Endothelial cell of umbilical vein (primary cell): ENCODE results near the gene TRERF1. TPM values are rescaled to one million over a fixed set of nuclear protein-coding genes. Genes with fewer than 3 reads are reported as not detected.

ENCODE experiments used
- BruUV-seq: library from RNA; stranded (reverse); fragments of 400-500 nt; replicated peaks from 2 replicates; lab custom pipeline; 2021; lab: Mats Ljungman, UMichigan
- CTCF ChIA-PET: fragments of 300-600, 350-600 bp; sonication (Branson Sonifier 250); formaldehyde crosslinking; loops from one replicate; lab custom pipeline; 2021; ENCODE audit warnings: antibody characterized with exemption, inconsistent platforms; lab: Charles Lee
- POLR2A ChIA-PET: fragments of 300-600, 350-600 bp; sonication (Branson Sonifier 250); formaldehyde crosslinking; loops from one replicate; lab custom pipeline; 2021; ENCODE audit warnings: antibody characterized with exemption, inconsistent platforms; lab: Charles Lee
- DNase-seq: peaks from one replicate; pipeline ENCODE4 v3.0.0-alpha.2; 2011; ENCODE audit warnings: low read depth, low spot score
- FAIRE-seq: peaks from 2 replicates; lab custom pipeline; 2011; peaks lifted over from hg19 to GRCh38; lab: Jason Lieb, UNC
- H2AFZ ChIP-seq: 2 replicates; pipeline ENCODE4 v1.6.0; 2012; ENCODE audit warnings: low read depth, low read length, control low read depth, inconsistent platforms
- H3K27ac ChIP-seq: 2 replicates; pipeline ENCODE4 v1.5.1; 2011; ENCODE audit warnings: low read depth, mild to moderate bottlenecking, control low read depth, low read length, moderate library complexity; ENCODE audit not compliant: insufficient read depth
- H3K27me3 ChIP-seq, 2 experiments: 2 replicates each; pipeline versions ENCODE4 v1.6.0 to v1.6.1; 2011; ENCODE audit warnings: low read length in 2 of 2, mixed read lengths in 1 of 2; ENCODE audit not compliant: control insufficient read depth in 2 of 2, insufficient read depth in 2 of 2
- H3K36me3 ChIP-seq, 2 experiments: 2 replicates in 1 of 2; 3 replicates in 1 of 2; pipeline ENCODE4 v1.5.1; 2011; ENCODE audit warnings: low read length in 2 of 2, mild to moderate bottlenecking in 1 of 2, moderate library complexity in 1 of 2; ENCODE audit not compliant: control insufficient read depth in 2 of 2, insufficient read depth in 2 of 2; ENCODE audit errors: extremely low read depth in 1 of 2
- H3K4me1 ChIP-seq: 3 replicates; pipeline ENCODE4 v1.5.1; 2011; ENCODE audit warnings: mild to moderate bottlenecking, low read length; ENCODE audit not compliant: control insufficient read depth, insufficient read depth; ENCODE audit errors: extremely low read depth
- H3K4me2 ChIP-seq: 2 replicates; pipeline ENCODE4 v1.6.1; 2011; ENCODE audit warnings: low read length, control low read depth, mixed read lengths; ENCODE audit not compliant: insufficient read depth
- H3K4me3 ChIP-seq, 3 experiments: fragments of 200-600 bp in 1 of 3; sonication (generic), shearing (Covaris generic) in 1 of 3; replicated peaks in 1 of 3; 2 replicates each; pipeline ENCODE4 v1.5.1; 2011 to 2016; ENCODE audit warnings: control low read depth in 3 of 3, low read length in 3 of 3, mild to moderate bottlenecking in 2 of 3, inconsistent platforms in 1 of 3, low read depth in 1 of 3, moderate library complexity in 1 of 3; ENCODE audit not compliant: insufficient read depth in 1 of 3
- H3K79me2 ChIP-seq: 2 replicates; pipeline ENCODE4 v1.6.0; 2012; ENCODE audit warnings: low read length, inconsistent platforms; ENCODE audit not compliant: control insufficient read depth, insufficient read depth
- H3K9ac ChIP-seq: replicated peaks from 2 replicates; pipeline ENCODE3; 2011; ENCODE audit warnings: low read length, control low read depth; ENCODE audit not compliant: insufficient read depth; ENCODE audit errors: extremely low read depth
- H3K9me1 ChIP-seq: replicated peaks from 3 replicates; pipeline ENCODE4 v1.6.0; 2011; ENCODE audit warnings: mild to moderate bottlenecking, low read length; ENCODE audit not compliant: control insufficient read depth, insufficient read depth; ENCODE audit errors: extremely low read depth
- H3K9me3 ChIP-seq: replicated peaks from 2 replicates; pipeline ENCODE4 v1.5.1; 2012; ENCODE audit warnings: low read length, inconsistent platforms; ENCODE audit not compliant: control insufficient read depth, insufficient read depth
- H4K20me1 ChIP-seq: replicated peaks from 2 replicates; pipeline ENCODE3; 2011; ENCODE audit warnings: mild to moderate bottlenecking, low read length; ENCODE audit not compliant: control insufficient read depth, insufficient read depth; ENCODE audit errors: extremely low read depth
- CTCF ChIP-seq, 2 donors: IDR thresholded peaks; 1 replicate in 1 of 2; 2 replicates in 1 of 2; pipeline ENCODE4 v1.5.1; 2011; ENCODE audit warnings: low read length in 2 of 2, mild to moderate bottlenecking in 2 of 2, moderate library complexity in 2 of 2, control low read depth in 1 of 2, inconsistent platforms in 1 of 2, low read depth in 1 of 2; ENCODE audit not compliant: insufficient read depth in 1 of 2; ENCODE audit errors: extremely low read depth in 1 of 2
- EZH2 ChIP-seq: IDR thresholded peaks from 2 replicates; pipeline ENCODE4 v1.6.1; 2012; ENCODE audit warnings: borderline replicate concordance, low read depth, mild to moderate bottlenecking, moderate library complexity, low read length, inconsistent platforms; ENCODE audit not compliant: severe bottlenecking
- FOS ChIP-seq: IDR thresholded peaks from 2 replicates; pipeline ENCODE4 v1.6.1; 2011; ENCODE audit warnings: mild to moderate bottlenecking, low read length, moderate library complexity, borderline replicate concordance; ENCODE audit not compliant: insufficient read depth
- GATA2 ChIP-seq: IDR thresholded peaks from 2 replicates; pipeline ENCODE4 v1.7.0; 2011; ENCODE audit warnings: low read depth, mild to moderate bottlenecking, moderate library complexity, mixed read lengths, low read length; ENCODE audit not compliant: insufficient read length, insufficient read depth
- JUN ChIP-seq: IDR thresholded peaks from 2 replicates; pipeline ENCODE4 v1.6.1; 2011; ENCODE audit warnings: borderline replicate concordance, low read depth; ENCODE audit not compliant: insufficient read length, insufficient read depth
- MYC ChIP-seq: IDR thresholded peaks from one replicate; pipeline ENCODE4 v1.6.1; 2011; ENCODE audit warnings: mild to moderate bottlenecking, low read depth, low read length
- POLR2A ChIP-seq: IDR thresholded peaks from 2 replicates; pipeline ENCODE4 v1.6.1; 2012; ENCODE audit warnings: low read depth, mild to moderate bottlenecking, control low read depth, low read length
- POLR2AphosphoS5 ChIP-seq: IDR thresholded peaks from 2 replicates; pipeline ENCODE4 v1.6.1; 2012; ENCODE audit warnings: low read depth, mild to moderate bottlenecking, control low read depth, low read length, moderate library complexity; ENCODE audit not compliant: insufficient read depth
- dilution Hi-C: fragments of 300-500 bp; cut with MboI; formaldehyde crosslinking; loops from one replicate; pipeline ENCODE4 v1.15.0; 2019; ENCODE audit warnings: low sequenced_read_pairs; ENCODE audit not compliant: extremely low pct_ligation_motif_present
- intact Hi-C: fragments of 100-400 bp; cut with micrococcal nuclease; formaldehyde crosslinking; loops from one replicate; pipeline ENCODE4 v1.10.0; 2022
- polyA plus RNA-seq, 4 experiments: library from polyadenylated mRNA; depleted of rRNA in 3 of 4; stranded (reverse) in 3 of 4; unstranded in 1 of 4; fragments of >200 nt; gene quantifications; 2 replicates each; pipeline versions ENCODE4 v1.2.1 to v1.2.3, GENCODE V29; 2011 to 2012; ENCODE audit warnings: missing spikeins in 1 of 4
- total RNA-seq: library from RNA; stranded (reverse); gene quantifications from 2 replicates; pipeline ENCODE4 v1.2.3, GENCODE V29; 2021
- TF ChIP-seq, protein P1 (sequence below): IDR thresholded peaks from 2 replicates; pipeline ENCODE4 v1.6.1; 2011; ENCODE audit not compliant: insufficient read depth, insufficient read length

TRERF1 gene
- total and polyA plus RNA-seq, 2 donors (not counting 3 experiments of a cell fraction or from before 2014, with no cell fraction given): 0.73 to 5.5 TPM

DNA sequence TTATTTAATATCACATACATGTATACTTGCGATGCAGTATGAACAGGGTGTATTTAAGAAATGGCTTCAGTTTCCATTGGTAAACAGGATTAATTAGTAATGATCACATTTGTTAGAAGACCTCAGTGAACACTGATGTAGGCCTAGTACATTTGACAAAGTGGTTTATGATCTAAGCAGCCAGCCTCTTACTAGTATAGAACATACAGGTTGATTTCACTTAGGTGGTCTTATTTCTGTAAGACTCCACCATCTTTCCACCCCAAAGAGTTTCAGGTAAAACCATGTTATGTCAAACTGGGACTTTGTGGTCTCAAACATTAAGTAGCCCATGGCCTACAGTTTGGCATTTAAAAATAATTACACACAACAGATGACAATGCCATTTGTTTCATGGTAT, 213.9 kb downstream of the TRERF1 start:
- dilution Hi-C loops (no loop called here), intact Hi-C loops (no loop called here)
- no peak for FAIRE-seq

More for the DNA sequence above, 213.9 kb downstream of the TRERF1 start:
- no peak for DNase-seq
- no TSS peak for BruUV-seq
- no peak overlapping the region for H3K27ac ChIP-seq
- H4K20me1 ChIP-seq: no peaks in the 10 kb centered on the region
- H3K4me3 ChIP-seq: no peak overlapping the region
- POLR2A ChIA-PET: no interaction called here
- H3K79me2 ChIP-seq: no peaks in the 10 kb centered on the region
- no peaks in the 10 kb centered on the region for H3K36me3 ChIP-seq
- no peak for TF ChIP-seq EZH2
- no peak for TF ChIP-seq FOS
- TF ChIP-seq MYC: no peak
- TF ChIP-seq, protein P1, sequence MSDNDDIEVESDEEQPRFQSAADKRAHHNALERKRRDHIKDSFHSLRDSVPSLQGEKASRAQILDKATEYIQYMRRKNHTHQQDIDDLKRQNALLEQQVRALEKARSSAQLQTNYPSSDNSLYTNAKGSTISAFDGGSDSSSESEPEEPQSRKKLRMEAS: no peak
- TF ChIP-seq JUN: no peak
- no peak for TF ChIP-seq CTCF (IDR thresholded peaks at IDR 0.05; ENCODE audit: extremely low read depth in 1 of 2, insufficient read depth in 1 of 2, low read depth in 1 of 2, low read length in 2 of 2)
- TF ChIP-seq GATA2: no peak
- TF ChIP-seq POLR2A: no peak
- no peak for TF ChIP-seq POLR2AphosphoS5
- H3K4me1 ChIP-seq: no peaks in the 10 kb centered on the region
- CTCF ChIA-PET: no interaction called here
- H3K9me1 ChIP-seq: no peaks in the 10 kb centered on the region
- H3K27me3 ChIP-seq: no peaks in the 10 kb centered on the region
- H3K4me2 ChIP-seq: no peak overlapping the region
- H3K9me3 ChIP-seq: no peaks in the 10 kb centered on the region
- H2AFZ ChIP-seq: no peak overlapping the region
- no peak overlapping the region for H3K9ac ChIP-seq
